HG03342 (cell line): Measurements from ENCODE around the gene HS2ST1.
"Not testable (repeated sequence)": the region's sequence is repeated elsewhere in the genome, so short reads cannot be mapped to it uniquely, and the experiment has no call there.

ENCODE experiments used
- ATAC-seq: cut with Tn5 transposase; IDR thresholded peaks from one replicate; pipeline ENCODE4 v1.9.1; 2021; ENCODE audit warnings: mild to moderate bottlenecking, moderate library complexity; ENCODE audit not compliant: unreplicated experiment

HS2ST1 gene

DNA sequence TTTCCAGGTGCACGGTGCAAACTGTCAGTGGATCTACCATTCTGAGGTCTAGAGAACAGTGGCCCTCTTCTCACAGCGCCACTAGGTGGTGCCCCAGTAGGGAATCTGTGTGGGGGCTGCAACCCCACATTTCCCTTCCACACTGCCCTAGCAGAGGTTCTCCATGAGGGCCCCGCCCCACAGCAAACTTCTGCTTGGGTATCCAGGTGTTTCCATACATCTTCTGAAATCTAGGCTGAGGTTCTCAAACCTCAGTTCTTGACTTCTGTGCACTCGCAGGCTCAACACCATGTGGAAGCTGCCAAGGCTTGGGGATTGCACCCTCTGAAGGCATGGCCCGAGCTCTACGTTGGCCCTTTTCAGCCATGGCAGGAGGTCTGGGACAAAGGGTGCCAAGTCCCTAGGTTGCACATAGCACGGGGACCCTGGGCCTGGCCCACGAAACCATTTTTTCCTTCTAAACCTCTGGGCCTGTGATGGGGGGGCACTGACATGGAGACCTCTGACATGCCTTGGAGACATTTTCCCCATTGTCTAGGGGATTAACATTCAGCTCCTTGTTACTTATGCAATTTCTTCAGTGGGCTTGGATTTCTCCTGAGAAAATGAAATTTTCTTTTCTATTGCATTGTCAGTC, 10.0 kb downstream of the HS2ST1 start:
- ATAC-seq: no peak

- ATAC-seq: no peak
Measured at GRCh38 chr1:86925742-86926141, 11.3 kb downstream of the HS2ST1 start.

GRCh38 chr1:86926883-86927282, 12.4 kb downstream of the HS2ST1 start:
- no peak for ATAC-seq

DNA sequence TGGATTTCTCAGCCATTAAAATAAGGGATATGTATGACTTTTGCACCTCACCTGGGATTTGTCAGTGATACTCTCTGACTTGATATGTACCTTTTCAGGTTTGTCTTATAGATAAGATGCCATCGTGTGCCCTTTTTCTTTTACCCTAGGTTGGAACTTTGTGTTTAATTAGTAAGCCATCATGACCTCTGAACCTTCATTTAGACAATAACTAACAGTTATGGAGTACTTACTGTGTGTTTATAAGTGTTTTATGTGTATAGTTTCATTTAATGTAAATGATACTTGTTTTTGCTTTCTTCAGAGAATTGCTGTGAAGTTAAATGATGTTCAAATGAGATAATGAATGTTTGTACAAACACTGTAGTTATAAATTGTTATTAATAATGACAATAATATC, 14.4 kb downstream of the HS2ST1 start:
- ATAC-seq: no peak

DNA sequence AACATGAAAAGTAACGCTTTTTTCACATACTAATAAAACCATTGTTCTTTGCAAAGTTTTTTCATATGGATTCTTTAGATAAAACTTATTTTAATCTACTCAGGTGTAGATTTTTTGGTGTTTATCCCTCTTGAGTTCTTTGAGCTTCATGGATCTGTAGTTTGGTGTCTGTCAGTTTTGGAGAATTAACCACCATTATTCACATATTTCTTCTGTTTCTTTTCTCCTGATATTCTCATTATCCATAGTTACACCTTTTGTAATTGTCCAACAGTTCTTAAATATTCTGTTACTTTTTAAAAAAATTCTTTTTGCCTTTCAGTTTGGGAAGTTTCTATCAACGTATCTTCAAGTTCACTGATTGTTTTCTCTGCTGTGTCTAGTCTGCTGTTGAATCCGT, 18.6 kb downstream of the HS2ST1 start:
- no peak for ATAC-seq

DNA sequence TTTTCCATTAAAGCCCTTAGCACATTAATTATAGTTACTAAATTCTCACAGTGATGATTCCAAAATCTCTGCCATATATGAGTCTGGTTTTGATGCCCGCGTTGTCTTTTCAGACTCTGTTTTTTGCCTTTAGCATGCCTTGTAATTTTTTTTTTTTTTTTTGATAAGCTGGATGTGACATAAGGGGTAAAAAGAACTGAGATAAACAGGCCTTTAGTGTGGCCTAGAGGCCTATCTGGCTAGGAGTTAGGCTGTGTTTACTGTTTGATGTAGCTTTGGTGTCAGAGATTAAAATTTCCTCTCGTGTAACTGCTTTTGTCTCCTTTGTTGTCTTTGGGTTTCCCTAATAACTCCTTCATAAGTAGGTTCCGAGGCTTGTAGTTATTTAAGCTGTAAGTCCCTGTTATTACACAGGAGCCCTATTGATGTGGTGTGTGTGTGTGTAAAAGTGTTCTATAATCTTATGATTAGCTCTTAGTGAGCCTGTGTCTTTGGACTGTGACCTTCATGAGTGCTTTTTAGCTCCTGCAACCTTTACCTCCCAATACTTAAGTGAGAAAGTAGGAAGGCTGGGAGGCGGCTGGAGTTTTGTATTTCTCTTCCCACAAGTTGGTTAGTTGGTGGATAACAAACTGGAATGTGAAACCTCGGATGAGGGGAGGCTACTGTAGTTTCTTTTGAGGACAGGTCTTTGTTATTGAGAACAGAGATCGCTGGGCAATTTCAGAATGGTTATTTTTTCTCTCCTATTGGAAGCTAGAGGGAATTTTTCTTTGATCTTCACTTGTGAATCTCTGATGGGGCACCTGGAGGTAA, 19.3 kb downstream of the HS2ST1 start:
- no peak for ATAC-seq

DNA sequence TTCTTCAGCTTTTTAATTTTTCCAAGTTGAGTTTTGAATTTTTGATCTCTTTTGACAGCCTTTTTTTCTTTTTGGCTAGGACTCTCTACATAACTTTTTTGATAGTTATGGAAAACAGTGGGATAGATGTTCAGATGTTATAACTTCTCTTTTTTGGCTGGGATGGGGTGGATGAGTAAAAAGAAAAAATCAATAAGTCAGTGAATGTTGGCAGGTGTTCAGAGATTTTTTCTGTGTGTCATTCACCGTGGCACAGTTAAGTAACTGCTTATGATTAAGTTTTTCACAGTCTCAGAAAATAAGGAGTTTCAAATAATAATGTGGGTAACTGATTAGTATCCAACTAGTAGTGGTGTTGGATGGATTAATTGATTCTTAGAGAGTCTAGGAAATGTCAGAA, 24.0 kb downstream of the HS2ST1 start:
- ATAC-seq: no peak

- ATAC-seq: no peak
Measured at GRCh38 chr1:86938855-86939254, 24.4 kb downstream of the HS2ST1 start.

DNA sequence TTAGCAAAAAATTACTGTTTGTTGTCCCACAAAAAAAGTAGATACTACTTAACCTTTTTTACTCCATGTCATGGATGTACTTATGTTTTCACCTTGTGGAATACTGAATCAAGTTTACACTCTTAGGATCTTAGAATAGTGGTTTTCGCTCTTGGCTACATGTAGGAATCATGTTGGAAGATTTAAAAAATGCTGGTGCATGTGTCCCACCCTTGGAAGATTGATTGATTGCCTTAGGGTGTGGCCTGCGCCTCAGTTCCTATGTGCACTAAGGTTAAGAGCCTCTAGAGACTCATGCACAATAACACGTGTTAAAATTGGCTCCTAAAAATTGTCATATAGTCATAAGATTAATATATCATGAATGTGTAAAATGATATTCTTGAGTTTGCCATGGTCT, 25.0 kb downstream of the HS2ST1 start:
- ATAC-seq: no peak

GRCh38 chr1:86940599-86940998, 26.2 kb downstream of the HS2ST1 start:
- ATAC-seq: no peak

- no peak for ATAC-seq
Measured at GRCh38 chr1:86942042-86942441, 27.6 kb downstream of the HS2ST1 start.

GRCh38 chr1:86942743-86943142, 28.3 kb downstream of the HS2ST1 start:
- ATAC-seq: no peak

GRCh38 chr1:86948212-86948611, 33.8 kb downstream of the HS2ST1 start:
- no peak for ATAC-seq

DNA sequence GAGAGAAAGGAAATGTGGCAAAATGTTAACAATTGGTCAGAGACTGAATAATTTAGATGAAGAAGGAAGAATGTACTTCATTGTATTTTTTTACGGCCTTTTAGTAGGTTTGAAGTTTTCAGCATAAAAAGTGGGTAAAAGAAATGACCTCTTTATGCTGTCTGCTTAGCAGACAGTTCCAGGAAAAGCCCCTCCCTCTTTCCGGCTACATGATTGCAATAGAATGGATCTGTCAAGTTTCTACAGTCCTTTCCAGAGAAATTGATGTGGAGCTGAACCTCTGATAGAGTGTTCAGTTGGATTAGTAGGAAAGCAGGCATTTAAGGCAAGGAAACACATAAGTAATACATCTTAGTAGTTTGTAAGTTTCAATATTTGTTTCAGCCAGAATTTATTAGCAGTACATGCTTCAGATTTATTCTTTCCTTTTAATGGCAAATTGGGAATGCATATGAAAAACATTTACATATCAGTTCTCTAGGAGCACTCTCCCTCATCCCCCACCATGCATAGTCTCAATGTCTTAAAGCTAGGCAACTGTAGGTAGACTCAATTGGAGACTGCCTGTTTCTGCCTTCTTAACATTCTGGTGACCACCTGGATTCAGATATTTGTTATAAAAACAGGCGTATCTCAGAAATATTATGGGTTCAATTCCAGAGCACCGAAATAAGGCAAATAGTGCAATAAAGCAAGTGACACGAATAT, 36.4 kb downstream of the HS2ST1 start:
- no peak for ATAC-seq

GRCh38 chr1:86951430-86951829, 37.0 kb downstream of the HS2ST1 start:
- no peak for ATAC-seq

GRCh38 chr1:86953167-86953566, 38.7 kb downstream of the HS2ST1 start:
- ATAC-seq: no peak

GRCh38 chr1:86955678-86956077, 41.2 kb downstream of the HS2ST1 start:
- ATAC-seq: no peak

GRCh38 chr1:86956221-86956620, 41.8 kb downstream of the HS2ST1 start:
- ATAC-seq: no peak

DNA sequence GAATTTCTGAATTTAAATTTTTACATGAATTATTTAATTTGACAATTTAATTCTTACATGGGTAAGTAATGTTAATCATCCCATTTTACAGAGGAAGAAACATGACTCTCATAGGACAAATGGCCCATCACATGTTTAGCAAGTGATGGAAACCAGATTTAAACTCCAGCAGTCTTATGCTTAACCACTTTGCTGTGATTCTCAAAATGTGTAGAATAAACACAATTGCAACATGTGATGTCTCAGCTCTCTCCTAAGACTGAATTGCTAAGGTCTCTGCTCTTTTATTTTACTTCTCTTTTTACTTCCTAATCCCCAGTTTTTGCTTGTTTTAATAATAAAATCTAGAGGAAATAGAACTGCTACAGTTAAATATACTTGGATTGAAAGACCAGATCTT, 42.8 kb downstream of the HS2ST1 start:
- ATAC-seq: no peak

GRCh38 chr1:86960548-86960947, 46.1 kb downstream of the HS2ST1 start:
- no peak for ATAC-seq

DNA sequence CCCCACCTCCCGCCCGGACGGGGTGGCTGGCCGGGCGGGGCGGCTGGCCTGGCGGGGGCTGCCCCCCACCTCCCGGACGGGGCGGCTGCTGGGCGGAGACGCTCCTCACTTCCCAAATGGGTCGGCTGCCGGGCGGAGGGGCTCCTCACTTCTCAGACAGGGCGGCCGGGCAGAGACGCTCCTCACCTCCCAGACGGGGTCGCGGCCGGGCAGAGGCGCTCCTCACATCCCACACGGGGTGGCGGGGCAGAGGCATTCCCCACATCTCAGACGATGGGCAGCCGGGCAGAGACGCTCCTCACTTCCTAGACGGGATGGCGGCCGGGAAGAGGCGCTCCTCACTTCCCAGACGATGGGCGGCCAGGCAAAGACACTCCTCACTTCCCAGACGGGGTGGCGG, 49.4 kb downstream of the HS2ST1 start:
- ATAC-seq: not testable (repeated sequence)
